GM12878 (cell line): Measurements from ENCODE around the gene KLB. TPM values are rescaled to one million over a fixed set of nuclear protein-coding genes. Genes with fewer than 3 reads are reported as not detected.

Source experiments
- ATAC-seq: fragments of 200-7000 bp; cut with Tn5 transposase; 3 replicates; pipeline ENCODE4 v1.9.1; 2020; ENCODE audit warnings: mild to moderate bottlenecking, moderate library complexity
- BruUV-seq: library from RNA; stranded (reverse); fragments of 400-500 nt; replicated peaks from 2 replicates; lab custom pipeline; 2021; lab: Mats Ljungman, UMichigan
- CTCF ChIA-PET: fragments of 300-600 bp; sonication (Branson Sonifier 250); formaldehyde crosslinking; extraction: SDS; loops from one replicate; lab custom pipeline; 2021; ENCODE audit warnings: inconsistent platforms; lab: Yijun Ruan, JAX
- POLR2A ChIA-PET: fragments of 350-600 bp; formaldehyde crosslinking; extraction: SDS; loops from one replicate; lab custom pipeline; 2021; ENCODE audit warnings: inconsistent platforms; lab: Charles Lee
- RAD21 ChIA-PET: fragments of 300-600 bp; sonication (Branson Sonifier 250); formaldehyde crosslinking; loops from one replicate; lab custom pipeline; 2023; ENCODE audit warnings: antibody characterized with exemption; ENCODE audit not compliant: unreplicated experiment; lab: Charles Lee
- SMC1A ChIA-PET: fragments of 300-600 bp; sonication (Branson Sonifier 250); formaldehyde crosslinking; loops from one replicate; lab custom pipeline; 2023; ENCODE audit not compliant: unreplicated experiment, uncharacterized antibody; lab: Charles Lee
- DNase-seq: peaks from one replicate; pipeline ENCODE4 v3.0.0-alpha.2; 2011; ENCODE audit warnings: low read depth, low spot score
- FAIRE-seq: peaks from 3 replicates; lab custom pipeline; 2011; peaks lifted over from hg19 to GRCh38; lab: Jason Lieb, UNC
- H2AFZ ChIP-seq: 2 replicates; pipeline ENCODE4 v1.6.0; 2011; ENCODE audit warnings: low read depth, low read length, control low read depth; ENCODE audit not compliant: control insufficient read depth
- H3K27ac ChIP-seq: 2 replicates; pipeline ENCODE4 v1.5.1; 2011; ENCODE audit warnings: control low read depth; ENCODE audit not compliant: control insufficient read depth, insufficient read depth
- H3K27me3 ChIP-seq, 2 experiments: replicated peaks in 1 of 2; 2 replicates each; pipeline versions ENCODE4 v1.6.0 to v1.6.1; 2011; ENCODE audit warnings: low read length in 1 of 2; ENCODE audit not compliant: control insufficient read depth in 2 of 2, insufficient read depth in 2 of 2
- H3K36me3 ChIP-seq, 2 experiments: 2 replicates each; pipeline ENCODE4 v1.5.1; 2011; ENCODE audit warnings: low read length in 1 of 2; ENCODE audit not compliant: control insufficient read depth in 2 of 2, insufficient read depth in 2 of 2
- H3K4me1 ChIP-seq: 2 replicates; pipeline ENCODE4 v1.6.1; 2011; ENCODE audit warnings: mild to moderate bottlenecking, low read length, moderate library complexity, mixed read lengths; ENCODE audit not compliant: control insufficient read depth, insufficient read depth
- H3K4me2 ChIP-seq: 2 replicates; pipeline ENCODE4 v1.6.0; 2011; ENCODE audit warnings: control low read depth; ENCODE audit not compliant: control insufficient read depth, insufficient read depth
- H3K4me3 ChIP-seq: fragments of 200-600 bp; sonication (generic); 2 replicates; pipeline ENCODE4 v1.5.1; 2016
- H3K79me2 ChIP-seq: 2 replicates; pipeline ENCODE4 v1.6.0; 2011; ENCODE audit warnings: low read length; ENCODE audit not compliant: control insufficient read depth, insufficient read depth
- H3K9ac ChIP-seq: 2 replicates; pipeline ENCODE4 v1.8.0; 2011; ENCODE audit warnings: low read length, control low read depth, mixed read lengths; ENCODE audit not compliant: control insufficient read depth, insufficient read depth
- H3K9me3 ChIP-seq: replicated peaks from 3 replicates; pipeline ENCODE4 v1.5.1; 2011; ENCODE audit warnings: mild to moderate bottlenecking, low read length; ENCODE audit not compliant: control insufficient read depth, insufficient read depth
- H4K20me1 ChIP-seq: 2 replicates; pipeline ENCODE4 v1.6.0; 2011; ENCODE audit not compliant: control insufficient read depth, insufficient read depth
- CBFB ChIP-seq: IDR thresholded peaks from 2 replicates; pipeline ENCODE4 v1.6.1; 2016; ENCODE audit warnings: antibody characterized with exemption, low read depth
- EGR1 ChIP-seq, 2 experiments: IDR thresholded peaks; 1 replicate in 1 of 2; 2 replicates in 1 of 2; pipeline ENCODE4 v1.6.1; 2011 to 2012; ENCODE audit warnings: low read depth in 2 of 2, low read length in 2 of 2, borderline replicate concordance in 1 of 2, mild to moderate bottlenecking in 1 of 2, moderate library complexity in 1 of 2
- MTA3 ChIP-seq: IDR thresholded peaks from 2 replicates; pipeline ENCODE4 v1.6.1; 2012; ENCODE audit warnings: low read length, inconsistent platforms, borderline replicate concordance
- POLR2AphosphoS2 ChIP-seq: IDR thresholded peaks from 2 replicates; pipeline ENCODE4 v1.6.1; 2011; ENCODE audit warnings: low read depth, mild to moderate bottlenecking, low read length, improper control_type of control experiment, moderate library complexity
- SIX5 ChIP-seq: IDR thresholded peaks from 2 replicates; pipeline ENCODE4 v1.6.1; 2011; ENCODE audit warnings: mild to moderate bottlenecking, low read depth, low read length, moderate library complexity; ENCODE audit not compliant: severe bottlenecking
- SUZ12 ChIP-seq: fragments of 200-600 bp; sonication (generic); IDR thresholded peaks from one replicate; pipeline ENCODE4 v1.6.1; 2018; ENCODE audit warnings: antibody characterized with exemption, mild to moderate bottlenecking; ENCODE audit not compliant: unreplicated experiment
- YY1 ChIP-seq: IDR thresholded peaks from 2 replicates; pipeline ENCODE4 v1.6.1; 2011; ENCODE audit warnings: low read depth, mild to moderate bottlenecking, low read length
- WGBS: methylation state at CpG from one replicate; pipeline ENCODE4 v1.1.6; 2016; ENCODE audit warnings: low lambda C conversion rate; ENCODE audit not compliant: insufficient replicate concordance, insufficient coverage; ENCODE audit errors: missing lambda C conversion rate; 5-methylcytosine and 5-hydroxymethylcytosine counted together
- in situ Hi-C: fragments of 300-500 bp; cut with MboI; formaldehyde crosslinking; loops from 9 replicates; pipeline ENCODE4 v1.14.3; 2018; ENCODE audit warnings: mixed read lengths
- intact Hi-C: fragments of 100-400 bp; cut with micrococcal nuclease; formaldehyde crosslinking; loops from one replicate; pipeline ENCODE4 v1.14.2; 2022; ENCODE audit not compliant: unreplicated experiment
- polyA plus RNA-seq, 11 experiments: library from polyadenylated mRNA; depleted of rRNA in 4 of 11; unstranded in 6 of 11; stranded (reverse) in 5 of 11; fragments of >200 nt; fragmentation: Nextera tagmentation in 4 of 11; fragmentation: Illumina TruSeq in 1 of 11; extraction: Ambion mirVana in 4 of 11; extraction: Trizol in 1 of 11; gene quantifications; 1 replicate in 1 of 11; 2 replicates in 10 of 11; pipeline versions ENCODE4 v1.2.1 to v1.2.3, GENCODE V29; 2011 to 2016; ENCODE audit warnings: inconsistent platforms in 2 of 11, missing spikeins in 2 of 11, low read depth in 1 of 11
- total RNA-seq, 4 experiments: library from RNA; depleted of rRNA in 3 of 4; stranded (reverse); fragments of >200 nt in 3 of 4; fragmentation: Illumina TruSeq in 1 of 4; extraction: Trizol in 1 of 4; gene quantifications; 2 replicates each; pipeline versions ENCODE4 v1.2.1 to v1.2.3, GENCODE V29; 2013 to 2021
- TF ChIP-seq, protein P1 (sequence below): fragments of 450-650 bp; IDR thresholded peaks from 2 replicates; pipeline ENCODE4 v1.6.1; 2018; ENCODE audit warnings: borderline replicate concordance, mild to moderate bottlenecking; ENCODE audit not compliant: partially characterized antibody
- TF ChIP-seq, protein P2 (sequence below): fragments of 150-350 bp; IDR thresholded peaks from 2 replicates; pipeline ENCODE4 v1.6.1; 2016; ENCODE audit warnings: low read depth, low read length

KLB gene
- total and polyA plus RNA-seq, 10 of the 15 experiments (the other 5 are each of a cell fraction or from before 2014, with no cell fraction given) = under 0.01 to 0.13 (median 0.04) TPM; not detected in 1

DNA sequence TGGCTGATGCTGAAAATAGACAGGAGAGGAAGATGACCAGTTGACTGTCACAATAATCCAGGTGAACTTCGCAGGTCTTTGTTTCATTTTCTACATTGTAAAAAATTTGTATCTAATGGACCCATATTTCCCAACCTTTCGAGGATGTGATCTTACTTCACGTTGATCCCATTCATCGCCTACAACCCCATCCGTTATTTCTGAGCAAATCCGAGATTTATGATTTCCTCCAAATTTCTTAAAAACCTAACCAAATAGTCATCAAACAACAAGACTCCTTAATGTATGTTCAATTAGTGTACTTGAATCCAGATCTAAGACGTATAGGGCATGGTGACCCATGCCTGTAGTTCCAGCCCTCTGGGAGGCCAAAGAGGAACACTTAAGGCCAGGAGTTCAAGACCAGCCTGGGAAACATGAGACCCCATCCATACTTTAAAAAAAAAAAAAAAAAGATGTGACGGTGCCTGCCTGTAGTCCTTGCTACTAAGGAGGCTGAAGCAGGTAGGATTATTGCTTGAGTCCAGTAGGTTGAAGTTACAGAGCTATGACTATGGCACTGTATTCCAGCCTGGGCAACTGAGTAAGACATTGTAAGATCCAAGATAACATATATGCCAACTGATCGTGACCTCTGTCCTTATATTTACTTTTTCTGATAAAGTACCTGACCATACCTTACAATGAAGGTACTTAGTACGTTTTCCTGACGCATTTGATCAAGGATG lies 46.3 kb downstream of the KLB start (continued):
- TF ChIP-seq, protein P1, sequence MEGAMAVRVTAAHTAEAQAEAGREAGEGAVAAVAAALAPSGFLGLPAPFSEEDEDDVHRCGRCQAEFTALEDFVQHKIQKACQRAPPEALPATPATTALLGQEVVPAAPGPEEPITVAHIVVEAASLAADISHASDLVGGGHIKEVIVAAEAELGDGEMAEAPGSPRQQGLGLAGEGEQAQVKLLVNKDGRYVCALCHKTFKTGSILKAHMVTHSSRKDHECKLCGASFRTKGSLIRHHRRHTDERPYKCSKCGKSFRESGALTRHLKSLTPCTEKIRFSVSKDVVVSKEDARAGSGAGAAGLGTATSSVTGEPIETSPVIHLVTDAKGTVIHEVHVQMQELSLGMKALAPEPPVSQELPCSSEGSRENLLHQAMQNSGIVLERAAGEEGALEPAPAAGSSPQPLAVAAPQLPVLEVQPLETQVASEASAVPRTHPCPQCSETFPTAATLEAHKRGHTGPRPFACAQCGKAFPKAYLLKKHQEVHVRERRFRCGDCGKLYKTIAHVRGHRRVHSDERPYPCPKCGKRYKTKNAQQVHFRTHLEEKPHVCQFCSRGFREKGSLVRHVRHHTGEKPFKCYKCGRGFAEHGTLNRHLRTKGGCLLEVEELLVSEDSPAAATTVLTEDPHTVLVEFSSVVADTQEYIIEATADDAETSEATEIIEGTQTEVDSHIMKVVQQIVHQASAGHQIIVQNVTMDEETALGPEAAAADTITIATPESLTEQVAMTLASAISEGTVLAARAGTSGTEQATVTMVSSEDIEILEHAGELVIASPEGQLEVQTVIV = no peak
- no peak for TF ChIP-seq CBFB

DNA sequence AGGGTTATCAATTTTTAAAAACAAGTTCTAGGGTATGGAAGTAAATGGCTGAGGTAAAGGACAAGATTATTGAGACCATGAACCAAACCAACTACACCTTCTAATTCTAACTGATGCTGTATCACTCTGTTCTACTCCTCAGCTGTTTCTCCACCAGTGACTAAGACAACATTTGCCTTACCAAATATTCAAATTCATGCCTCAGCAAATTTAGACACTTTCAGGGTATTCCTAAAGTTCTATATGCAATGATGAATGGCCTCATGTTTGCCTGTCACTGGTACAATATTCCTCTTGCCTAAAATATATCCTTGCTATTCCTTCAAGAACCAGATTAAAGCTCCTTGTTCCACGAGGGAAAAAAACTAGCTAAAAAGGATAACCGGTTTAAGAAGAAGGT lies 47.0 kb downstream of the KLB start:
- H3K27ac ChIP-seq = no peak overlapping the region
- no peak for DNase-seq
- no peaks in the 10 kb centered on the region for H3K27me3 ChIP-seq
- H2AFZ ChIP-seq = no peak overlapping the region
- no peak for FAIRE-seq
- in situ Hi-C loops = no loop called here
- no peak for ATAC-seq
- no peaks in the 10 kb centered on the region for H3K9me3 ChIP-seq
- peaks cover 7% of the 10 kb centered on the region for H4K20me1 ChIP-seq
- BruUV-seq = no TSS peak
- SMC1A ChIA-PET = interaction anchor here (1.5 kb wide), 1 partner anchor 551 kb away, joined by 6 read pairs; no protein-coding TSS in a partner anchor
- WGBS = 92% methylated on average over 2 of the region's 2 CpGs
- RAD21 ChIA-PET = no interaction called here
- no peak overlapping the region for H3K9ac ChIP-seq
- peaks cover 6 to 50% of the 10 kb centered on the region in 2 experiments for H3K36me3 ChIP-seq
- CTCF ChIA-PET = interaction anchor here (0.6 to 0.9 kb wide), 2 partner anchors 37 to 694 kb away, joined by 3 read pairs; no protein-coding TSS in a partner anchor
- TF ChIP-seq SIX5 (no peak), EGR1 (IDR thresholded peaks at IDR 0.05; ENCODE audit: borderline replicate concordance in 1 of 2, low read depth in 2 of 2, low read length in 2 of 2) (no peak), SUZ12 (no peak), YY1 (no peak), POLR2AphosphoS2 (no peak), MTA3 (no peak)
- TF ChIP-seq, protein P2, sequence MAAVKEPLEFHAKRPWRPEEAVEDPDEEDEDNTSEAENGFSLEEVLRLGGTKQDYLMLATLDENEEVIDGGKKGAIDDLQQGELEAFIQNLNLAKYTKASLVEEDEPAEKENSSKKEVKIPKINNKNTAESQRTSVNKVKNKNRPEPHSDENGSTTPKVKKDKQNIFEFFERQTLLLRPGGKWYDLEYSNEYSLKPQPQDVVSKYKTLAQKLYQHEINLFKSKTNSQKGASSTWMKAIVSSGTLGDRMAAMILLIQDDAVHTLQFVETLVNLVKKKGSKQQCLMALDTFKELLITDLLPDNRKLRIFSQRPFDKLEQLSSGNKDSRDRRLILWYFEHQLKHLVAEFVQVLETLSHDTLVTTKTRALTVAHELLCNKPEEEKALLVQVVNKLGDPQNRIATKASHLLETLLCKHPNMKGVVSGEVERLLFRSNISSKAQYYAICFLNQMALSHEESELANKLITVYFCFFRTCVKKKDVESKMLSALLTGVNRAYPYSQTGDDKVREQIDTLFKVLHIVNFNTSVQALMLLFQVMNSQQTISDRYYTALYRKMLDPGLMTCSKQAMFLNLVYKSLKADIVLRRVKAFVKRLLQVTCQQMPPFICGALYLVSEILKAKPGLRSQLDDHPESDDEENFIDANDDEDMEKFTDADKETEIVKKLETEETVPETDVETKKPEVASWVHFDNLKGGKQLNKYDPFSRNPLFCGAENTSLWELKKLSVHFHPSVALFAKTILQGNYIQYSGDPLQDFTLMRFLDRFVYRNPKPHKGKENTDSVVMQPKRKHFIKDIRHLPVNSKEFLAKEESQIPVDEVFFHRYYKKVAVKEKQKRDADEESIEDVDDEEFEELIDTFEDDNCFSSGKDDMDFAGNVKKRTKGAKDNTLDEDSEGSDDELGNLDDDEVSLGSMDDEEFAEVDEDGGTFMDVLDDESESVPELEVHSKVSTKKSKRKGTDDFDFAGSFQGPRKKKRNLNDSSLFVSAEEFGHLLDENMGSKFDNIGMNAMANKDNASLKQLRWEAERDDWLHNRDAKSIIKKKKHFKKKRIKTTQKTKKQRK = no peak
- intact Hi-C loops = no loop called here
- no peak overlapping the region; the same call in 1 of the 2 replicates for H3K4me2 ChIP-seq
- POLR2A ChIA-PET = no interaction called here
- no peak overlapping the region for H3K4me3 ChIP-seq
- peaks cover 2% of the 10 kb centered on the region; the same call in 1 of the 2 replicates for H3K4me1 ChIP-seq
- peaks cover 39% of the 10 kb centered on the region for H3K79me2 ChIP-seq
